H9 (cell line): ENCODE measurements around the gene CHURC1. TPM values are rescaled to one million over a fixed set of nuclear protein-coding genes. Genes with fewer than 3 reads are reported as not detected.

ENCODE experiments used
- DNase-seq: peaks from one replicate; pipeline ENCODE4 v3.0.0-alpha.2; 2017
- H2AFZ ChIP-seq: one replicate; pipeline ENCODE4 v1.6.1; 2013; ENCODE audit warnings: mild to moderate bottlenecking, low read length, control low read depth, moderate library complexity
- H2AK5ac ChIP-seq: 2 replicates; pipeline ENCODE4 v1.6.1; 2013; ENCODE audit warnings: low read length, control low read depth, mixed read lengths; ENCODE audit not compliant: insufficient read length
- H2BK120ac ChIP-seq: one replicate; pipeline ENCODE4 v1.6.1; 2013; ENCODE audit warnings: low read depth, mild to moderate bottlenecking, low read length, control low read depth, inconsistent platforms; ENCODE audit not compliant: poor library complexity, severe bottlenecking
- H2BK12ac ChIP-seq: 2 replicates; pipeline ENCODE4 v1.6.1; 2013; ENCODE audit warnings: low read length, control low read depth, mixed read lengths, low read depth; ENCODE audit not compliant: insufficient read length
- H2BK15ac ChIP-seq: 2 replicates; pipeline ENCODE4 v1.6.1; 2013; ENCODE audit warnings: low read depth, low read length, control low read depth
- H2BK20ac ChIP-seq: one replicate; pipeline ENCODE4 v1.6.1; 2013; ENCODE audit warnings: low read depth, mild to moderate bottlenecking, low read length, control low read depth, inconsistent platforms; ENCODE audit not compliant: poor library complexity, severe bottlenecking
- H2BK5ac ChIP-seq: 2 replicates; pipeline ENCODE4 v1.6.1; 2013; ENCODE audit warnings: low read length, control low read depth, mixed read lengths; ENCODE audit not compliant: insufficient read length
- H3K14ac ChIP-seq: 2 replicates; pipeline ENCODE4 v1.6.1; 2013; ENCODE audit warnings: low read length, control low read depth; ENCODE audit not compliant: insufficient read depth
- H3K18ac ChIP-seq: 2 replicates; pipeline ENCODE4 v1.6.1; 2013; ENCODE audit warnings: low read depth, mild to moderate bottlenecking, mixed read lengths, low read length, control low read depth; ENCODE audit not compliant: insufficient read length
- H3K23ac ChIP-seq: 2 replicates; pipeline ENCODE4 v1.6.1; 2013; ENCODE audit warnings: low read length, control low read depth, mixed read lengths, low read depth; ENCODE audit not compliant: insufficient read length
- H3K23me2 ChIP-seq: 2 replicates; pipeline ENCODE4 v1.6.1; 2013; ENCODE audit warnings: low read depth, mild to moderate bottlenecking, mixed read lengths, low read length, control low read depth; ENCODE audit not compliant: insufficient read length, poor library complexity, severe bottlenecking
- H3K27ac ChIP-seq: 2 replicates; pipeline ENCODE4 v1.5.1; 2013; ENCODE audit warnings: low read length, control low read depth, mixed read lengths, low read depth; ENCODE audit not compliant: insufficient read length
- H3K27me3 ChIP-seq: 2 replicates; pipeline ENCODE4 v1.6.1; 2013; ENCODE audit warnings: low read length, control low read depth, inconsistent platforms; ENCODE audit not compliant: insufficient read depth
- H3K4ac ChIP-seq: 2 replicates; pipeline ENCODE4 v1.6.1; 2013; ENCODE audit warnings: low read depth, mild to moderate bottlenecking, control low read depth, inconsistent platforms, low read length, moderate library complexity
- H3K4me1 ChIP-seq: 2 replicates; pipeline ENCODE4 v1.6.1; 2013; ENCODE audit warnings: low read length, control low read depth, inconsistent platforms; ENCODE audit not compliant: insufficient read depth
- H3K4me2 ChIP-seq: 2 replicates; pipeline ENCODE4 v1.6.1; 2013; ENCODE audit warnings: low read length, control low read depth, mixed read lengths; ENCODE audit not compliant: insufficient read length, insufficient read depth
- H3K56ac ChIP-seq: 2 replicates; pipeline ENCODE4 v1.6.1; 2013; ENCODE audit warnings: low read depth, mild to moderate bottlenecking, mixed read lengths, low read length, control low read depth; ENCODE audit not compliant: insufficient read length
- H3K79me1 ChIP-seq: 2 replicates; pipeline ENCODE4 v1.6.1; 2013; ENCODE audit warnings: low read depth, mild to moderate bottlenecking, moderate library complexity, low read length, control low read depth, inconsistent platforms; ENCODE audit not compliant: insufficient read depth, poor library complexity, severe bottlenecking
- H3K79me2 ChIP-seq: 2 replicates; pipeline ENCODE4 v1.6.1; 2013; ENCODE audit warnings: low read length, control low read depth, inconsistent platforms; ENCODE audit not compliant: insufficient read depth
- H3K9ac ChIP-seq: 2 replicates; pipeline ENCODE4 v1.6.1; 2013; ENCODE audit warnings: low read length, control low read depth, mixed read lengths; ENCODE audit not compliant: insufficient read length; ENCODE audit errors: extremely low read depth
- H3K9me3 ChIP-seq: one replicate; pipeline ENCODE4 v1.6.1; 2013; ENCODE audit warnings: low read depth, low read length, inconsistent platforms; ENCODE audit not compliant: control insufficient read depth
- H3T11ph ChIP-seq: one replicate; pipeline ENCODE4 v1.6.1; 2013; ENCODE audit warnings: mild to moderate bottlenecking, low read length, control low read depth, inconsistent platforms
- H4K20me1 ChIP-seq: one replicate; pipeline ENCODE4 v1.6.1; 2013; ENCODE audit not compliant: control insufficient read depth, insufficient read length, insufficient read depth
- H4K5ac ChIP-seq: 2 replicates; pipeline ENCODE4 v1.6.1; 2013; ENCODE audit warnings: low read depth, mild to moderate bottlenecking, mixed read lengths, low read length, control low read depth; ENCODE audit not compliant: insufficient read length
- H4K8ac ChIP-seq: replicated peaks from 2 replicates; pipeline ENCODE4 v1.6.1; 2013; ENCODE audit warnings: low read length, control low read depth, mixed read lengths, low read depth; ENCODE audit not compliant: insufficient read length
- H4K91ac ChIP-seq: 2 replicates; pipeline ENCODE4 v1.6.1; 2013; ENCODE audit warnings: low read depth, mild to moderate bottlenecking, moderate library complexity, mixed read lengths, low read length, control low read depth; ENCODE audit not compliant: insufficient read length
- H3K27ac Mint-ChIP-seq, 3 experiments: 2 replicates in 2 of 3; 3 replicates in 1 of 3; pipeline ENCODE4 v1.8.0; 2020 to 2021; ENCODE audit warnings: mixed read lengths in 3 of 3, mild to moderate bottlenecking in 1 of 3, moderate library complexity in 1 of 3
- H3K27me3 Mint-ChIP-seq: 2 replicates; pipeline ENCODE4 v1.8.0; 2021; ENCODE audit warnings: low read depth, mild to moderate bottlenecking, moderate library complexity, mixed read lengths
- H3K36me3 Mint-ChIP-seq, 3 experiments: 2 replicates in 2 of 3; 3 replicates in 1 of 3; pipeline ENCODE4 v1.8.0; 2020 to 2021; ENCODE audit warnings: low read depth in 3 of 3, mixed read lengths in 3 of 3; ENCODE audit not compliant: insufficient read depth in 1 of 3
- H3K4me1 Mint-ChIP-seq, 2 experiments: 2 replicates each; pipeline ENCODE4 v1.8.0; 2020; ENCODE audit warnings: mixed read lengths in 2 of 2
- H3K4me3 Mint-ChIP-seq, 2 experiments: 2 replicates in 1 of 2; 3 replicates in 1 of 2; pipeline ENCODE4 v1.8.0; 2020 to 2021; ENCODE audit warnings: mild to moderate bottlenecking in 2 of 2, mixed read lengths in 2 of 2, moderate library complexity in 1 of 2
- H3K9me3 Mint-ChIP-seq, 2 experiments: 2 replicates in 1 of 2; 3 replicates in 1 of 2; pipeline ENCODE4 v1.8.0; 2020; ENCODE audit warnings: mild to moderate bottlenecking in 2 of 2, mixed read lengths in 2 of 2, moderate library complexity in 1 of 2
- CTCF ChIP-seq: fragments of 200-600 bp; sonication (generic); conservative IDR thresholded peaks from 3 replicates; pipeline ENCODE4 v1.8.0; 2021; ENCODE audit warnings: antibody characterized with exemption, mild to moderate bottlenecking
- WGBS: extraction: QIAGEN DNeasy Blood & Tissue Kit; methylation state at CpG from one replicate; pipeline ENCODE4 v1.1.7; 2013; ENCODE audit warnings: missing lambda C conversion rate, low lambda C conversion rate, mixed read lengths; ENCODE audit not compliant: insufficient read length; ENCODE audit errors: extremely low coverage; 5-methylcytosine and 5-hydroxymethylcytosine counted together
- total RNA-seq: library from RNA; stranded (reverse); gene quantifications from 2 replicates; pipeline ENCODE4 v1.2.1, GENCODE V29; 2021

Gene CHURC1
- total RNA-seq, 1 experiment from 2014 or later, result 58.7 TPM

GRCh38 chr14:64973026-64973442 is 58.8 kb downstream of the CHURC1 start:
- peaks cover 27% of the 10 kb centered on the region; the same call in 1 of the 2 replicates for H3K4me1 ChIP-seq
- peak overlapping the region; percentile 46 for H3K4me2 ChIP-seq
- H3K9me3 ChIP-seq, result no peaks in the 10 kb centered on the region
- H4K20me1 ChIP-seq, result no peaks in the 10 kb centered on the region
- H2BK12ac ChIP-seq, result no peak overlapping the region
- no peak overlapping the region for H3K18ac ChIP-seq
- Mint-ChIP-seq H3K9me3 (no peaks in the 10 kb centered on the region), H3K4me1 (peaks cover 54 to 66% of the 10 kb centered on the region in 2 experiments), H3K4me3 (peak overlapping the region; percentile 72 to 84), H3K27ac (no peak overlapping the region; a peak in 1 of 7 replicates), H3K36me3 (peaks cover 0 to 5% (median 4%) of the 10 kb centered on the region in 3 experiments; a peak in 2 of 7 replicates), H3K27me3 (peaks cover 32% of the 10 kb centered on the region)
- no CpG with 5 or more reads among the region's 8 CpGs for WGBS
- H2BK15ac ChIP-seq, result no peak overlapping the region
- no peak overlapping the region for H2BK20ac ChIP-seq
- no peak overlapping the region for H3K14ac ChIP-seq
- no peaks in the 10 kb centered on the region; the same call in 1 of the 2 replicates for H3K79me2 ChIP-seq
- no peak for TF ChIP-seq CTCF
- H3K4ac ChIP-seq, result no peak overlapping the region
- no peak overlapping the region for H2BK120ac ChIP-seq
- H4K8ac ChIP-seq, result no peak overlapping the region
- no peak overlapping the region for H3K27ac ChIP-seq
- no peak overlapping the region for H3T11ph ChIP-seq
- no peak overlapping the region for H2BK5ac ChIP-seq
- DNase-seq, result no peak
- no peak overlapping the region for H4K91ac ChIP-seq
- H2AK5ac ChIP-seq, result no peak overlapping the region
- H4K5ac ChIP-seq, result no peak overlapping the region
- no peak overlapping the region for H3K9ac ChIP-seq
- no peak overlapping the region for H3K56ac ChIP-seq
- H3K27me3 ChIP-seq, result no peaks in the 10 kb centered on the region
- H3K79me1 ChIP-seq, result no peaks in the 10 kb centered on the region
- no peak overlapping the region for H2AFZ ChIP-seq
- H3K23ac ChIP-seq, result no peak overlapping the region
- no peaks in the 10 kb centered on the region for H3K23me2 ChIP-seq
